ENCODE results near the gene ADAMTS14.

DNA sequence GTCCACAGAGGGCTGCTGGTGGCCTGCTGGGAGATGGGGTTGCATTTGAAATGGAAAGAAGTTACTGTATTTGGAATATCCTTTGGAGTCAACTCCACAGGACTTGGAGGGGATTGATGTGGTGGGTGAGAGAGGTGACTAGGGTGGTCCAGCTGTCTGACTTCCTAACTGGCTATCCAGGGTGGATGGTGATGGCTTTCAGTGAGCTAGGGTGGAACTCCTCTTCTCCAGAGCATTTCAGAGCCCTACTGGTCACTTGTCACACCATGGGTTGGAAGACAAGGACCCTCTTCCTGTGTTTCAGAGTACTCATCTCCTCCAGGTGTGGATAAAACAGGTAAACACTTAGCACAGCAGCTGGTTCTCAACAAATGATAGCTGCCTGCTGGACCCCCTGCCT is 3.3 kb upstream of the ADAMTS14 start:
- TF ChIP-seq CTCF (IDR thresholded peaks at IDR 0.05) = no peak
- no peak for TF ChIP-seq POLR2A (IDR thresholded peaks at IDR 0.05)
- no peak for TF ChIP-seq EP300 (IDR thresholded peaks at IDR 0.05)
- no peak for TF ChIP-seq POLR2AphosphoS5 (IDR thresholded peaks at IDR 0.05)

All from stomach (tissue), 4 donors.